Uterus (tissue), 4 donors: ENCODE data around the gene PYCARD. TPM values are rescaled to one million over a fixed set of nuclear protein-coding genes. Genes with fewer than 3 reads are reported as not detected.

ENCODE experiments used
- DNase-seq, 2 donors: peaks; one replicate each; pipeline ENCODE4 v3.0.0-alpha.2; 2019 to 2020
- H3K27ac ChIP-seq, 2 donors: fragments of 200-600 bp; sonication (generic); 1 replicate in 1 of 2; 2 replicates in 1 of 2; pipeline ENCODE4 v1.5.1; 2016 to 2018
- H3K27me3 ChIP-seq, 2 donors: fragments of 200-600 bp; sonication (generic); one replicate each; pipeline ENCODE4 v1.5.1; 2018 to 2019; ENCODE audit warnings: control low read depth in 1 of 2
- H3K36me3 ChIP-seq, 2 donors: fragments of 200-600 bp; sonication (generic); one replicate each; pipeline ENCODE4 v1.5.1; 2019; ENCODE audit warnings: control low read depth in 1 of 2
- H3K4me1 ChIP-seq, 2 donors: fragments of 200-600 bp; sonication (generic); one replicate each; pipeline ENCODE4 v1.5.1; 2018 to 2019; ENCODE audit warnings: control low read depth in 1 of 2
- H3K4me3 ChIP-seq, 2 donors: fragments of 200-600 bp; sonication (generic); 1 replicate in 1 of 2; 2 replicates in 1 of 2; pipeline ENCODE4 v1.5.1; 2018 to 2019; ENCODE audit warnings: mild to moderate bottlenecking in 1 of 2
- H3K9me3 ChIP-seq, 2 donors: fragments of 200-600 bp; sonication (generic); one replicate each; pipeline ENCODE4 v1.5.1; 2019; ENCODE audit warnings: control low read depth in 1 of 2
- CTCF ChIP-seq, 4 experiments: fragments of 200-600 bp in 2 of 4; fragments of 450-650 bp in 2 of 4; sonication (generic) in 2 of 4; IDR thresholded peaks; one replicate each; pipeline ENCODE4 v1.5.1; 2016 to 2019; ENCODE audit warnings: antibody characterized with exemption in 4 of 4, mild to moderate bottlenecking in 2 of 4, moderate library complexity in 1 of 4
- POLR2A ChIP-seq, 2 donors: fragments of 450-650 bp; IDR thresholded peaks; one replicate each; pipeline ENCODE4 v1.6.1; 2016; ENCODE audit warnings: antibody characterized with exemption in 2 of 2, mild to moderate bottlenecking in 1 of 2, moderate library complexity in 1 of 2
- intact Hi-C: fragments of 100-400 bp; cut with DNase I; formaldehyde crosslinking; loops from one replicate; pipeline ENCODE4 v1.15.1; 2023; ENCODE audit warnings: low total_unique reads
- total RNA-seq, 4 donors: library from RNA; depleted of rRNA in 3 of 4; stranded (reverse); fragments of >200 nt in 3 of 4; gene quantifications; one replicate each; pipeline versions ENCODE4 v1.1.0 to v1.2.4, GENCODE V29; 2014 to 2023
- donor health status: DM: yes; HTN: yes; CAD: no.

The PYCARD gene
- total RNA-seq, 4 donors from 2014 or later, result 12.7 to 87.1 (median 18.0) TPM

- Histone ChIP-seq H3K27ac (no peak overlapping the region), H3K36me3 (no peaks in the 10 kb centered on the region), H3K4me1 (peaks cover 0 to 9% of the 10 kb centered on the region in 2 donors), H3K27me3 (peaks cover 0 to 12% of the 10 kb centered on the region in 2 donors), H3K4me3 (no peak overlapping the region), H3K9me3 (no peaks in the 10 kb centered on the region)
- DNase-seq, result no peak
- intact Hi-C loops, result no loop called here
- no peak for TF ChIP-seq POLR2A (IDR thresholded peaks at IDR 0.05)
These were observed 16.7 kb upstream of the PYCARD start for GRCh38 chr16:31219154-31219741.

- Histone ChIP-seq H3K9me3 (no peaks in the 10 kb centered on the region), H3K27ac (no peak overlapping the region), H3K27me3 (peaks cover 0 to 12% of the 10 kb centered on the region in 2 donors), H3K4me1 (peaks cover 0 to 9% of the 10 kb centered on the region in 2 donors), H3K4me3 (no peak overlapping the region), H3K36me3 (no peaks in the 10 kb centered on the region)
- intact Hi-C loops, result no loop called here
- no peak for TF ChIP-seq POLR2A (IDR thresholded peaks at IDR 0.05)
- TF ChIP-seq CTCF (IDR thresholded peaks at IDR 0.05), result no peak
- DNase-seq, result no peak
These were observed 14.6 kb upstream of the PYCARD start for GRCh38 chr16:31217136-31217530.

DNA sequence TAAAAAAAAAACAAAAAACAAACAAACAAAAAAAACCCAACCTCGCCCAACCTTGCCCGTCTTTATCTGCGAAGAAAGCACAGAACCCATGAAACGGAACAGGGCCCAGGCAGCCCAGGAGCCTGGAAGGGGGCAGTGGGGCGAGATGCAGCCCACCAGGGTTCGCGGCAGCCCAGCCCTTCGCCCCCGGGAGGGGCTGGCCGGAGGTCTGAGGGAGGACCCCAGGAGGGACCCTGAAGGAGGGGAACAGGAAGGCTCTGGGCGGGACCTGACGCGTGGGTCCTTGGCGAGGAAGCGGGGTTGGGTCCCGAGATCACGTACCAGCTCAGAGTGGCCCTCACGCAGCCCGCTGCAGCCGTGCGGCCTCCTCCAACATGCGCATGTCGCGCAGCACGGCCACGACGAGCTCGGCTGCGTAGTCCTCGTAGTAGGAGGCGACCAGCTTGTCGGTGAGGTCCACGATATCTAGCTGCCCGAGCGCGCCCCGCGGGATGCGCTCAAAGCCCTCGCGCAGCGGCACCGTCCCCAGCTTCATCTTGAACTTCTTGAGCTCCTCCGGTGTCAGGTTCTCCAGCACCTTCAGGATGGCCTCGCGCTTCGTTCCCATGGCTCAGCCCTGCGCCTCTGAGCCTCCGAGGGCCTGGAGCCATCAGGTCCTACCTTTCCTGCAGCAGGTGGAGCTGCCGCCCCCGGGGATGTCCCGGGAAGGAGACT lies 14.0 kb upstream of the PYCARD start, which contains the start of gene PYDC1:
TSS of gene PYDC1 (minus strand) at position 714 of the 714 bp plus-strand sequence. CDS start at position 607, 107 bp downstream.
- no peak for TF ChIP-seq CTCF (IDR thresholded peaks at IDR 0.05)
- no peak for TF ChIP-seq POLR2A (IDR thresholded peaks at IDR 0.05)
- no peaks in the 10 kb centered on the region for H3K36me3 ChIP-seq
- intact Hi-C loops, result no loop called here
- peaks cover 0 to 12% of the 10 kb centered on the region in 2 donors for H3K27me3 ChIP-seq
- H3K9me3 ChIP-seq, result no peaks in the 10 kb centered on the region
- H3K4me1 ChIP-seq, result peaks cover 0 to 9% of the 10 kb centered on the region in 2 donors
- no peak for DNase-seq
- no peak within 1 kb of the TSS for H3K4me3 ChIP-seq
- H3K27ac ChIP-seq, result no peak within 1 kb of the TSS

DNA sequence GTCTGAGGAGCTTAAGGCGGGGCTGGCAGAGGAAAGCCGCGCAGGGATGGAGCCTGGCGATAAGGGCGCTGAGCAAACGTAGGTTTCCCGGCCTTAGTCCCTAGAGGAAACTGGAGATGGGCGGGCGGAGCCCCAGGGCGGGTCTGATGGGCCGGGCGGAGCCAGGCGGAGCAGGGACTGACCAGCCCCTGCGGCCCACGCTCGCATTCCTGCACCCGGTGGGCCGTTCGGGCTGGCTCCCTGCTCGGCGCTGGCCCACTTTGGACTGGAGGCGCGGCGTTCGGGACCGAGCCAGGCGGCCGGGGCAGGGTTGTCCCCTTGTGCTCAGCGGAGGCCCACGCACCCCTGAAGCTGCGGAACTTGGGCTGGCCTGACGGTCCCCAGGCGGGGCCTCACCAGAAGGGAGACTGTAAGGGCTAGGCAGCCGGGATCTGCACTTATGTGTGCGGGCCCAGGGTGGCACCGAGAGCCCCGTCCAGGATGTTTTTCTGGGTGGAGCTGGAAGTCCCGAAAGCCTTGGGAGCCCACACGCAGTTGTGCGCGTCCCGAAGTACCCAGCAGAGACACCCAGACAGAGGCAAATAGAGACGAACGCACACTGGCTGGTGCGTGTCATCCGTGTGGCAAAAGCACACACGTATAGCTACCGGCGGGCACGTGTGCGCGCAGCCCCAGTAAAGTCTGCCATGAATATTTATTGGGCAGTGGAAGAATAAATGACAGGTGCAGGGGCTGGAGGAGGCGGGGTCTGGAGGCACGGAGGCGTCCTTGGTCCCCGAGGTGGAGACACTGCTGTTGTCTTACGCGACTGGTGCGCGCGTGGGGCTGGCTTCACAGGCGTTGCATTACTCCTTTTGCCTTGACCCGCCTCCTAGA lies 13.0 kb upstream of the PYCARD start:
- Histone ChIP-seq H3K4me3 (peak overlapping the region; percentile 23 to 39), H3K36me3 (no peaks in the 10 kb centered on the region), H3K27me3 (peaks cover 0 to 12% of the 10 kb centered on the region in 2 donors), H3K27ac (no peak overlapping the region), H3K9me3 (no peaks in the 10 kb centered on the region), H3K4me1 (peaks cover 0 to 9% of the 10 kb centered on the region in 2 donors)
- peak; percentile 36 to 51 for DNase-seq
- TF ChIP-seq POLR2A (IDR thresholded peaks at IDR 0.05), result no peak
- TF ChIP-seq CTCF (IDR thresholded peaks at IDR 0.05), result no peak
- intact Hi-C loops, result no loop called here

DNA sequence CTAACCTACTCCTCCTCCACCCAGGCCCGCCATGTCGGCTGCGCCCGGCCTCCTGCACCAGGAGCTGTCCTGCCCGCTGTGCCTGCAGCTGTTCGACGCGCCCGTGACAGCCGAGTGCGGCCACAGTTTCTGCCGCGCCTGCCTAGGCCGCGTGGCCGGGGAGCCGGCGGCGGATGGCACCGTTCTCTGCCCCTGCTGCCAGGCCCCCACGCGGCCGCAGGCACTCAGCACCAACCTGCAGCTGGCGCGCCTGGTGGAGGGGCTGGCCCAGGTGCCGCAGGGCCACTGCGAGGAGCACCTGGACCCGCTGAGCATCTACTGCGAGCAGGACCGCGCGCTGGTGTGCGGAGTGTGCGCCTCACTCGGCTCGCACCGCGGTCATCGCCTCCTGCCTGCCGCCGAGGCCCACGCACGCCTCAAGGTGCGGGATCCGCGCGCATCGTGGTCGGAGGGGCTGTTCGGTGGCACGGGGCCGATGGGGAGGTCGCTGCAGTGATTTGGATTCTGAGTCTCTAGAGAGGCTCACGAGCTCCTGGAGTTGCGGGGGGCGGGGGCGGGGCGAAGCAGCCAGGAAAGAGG lies 12.2 kb upstream of the PYCARD start:
- Histone ChIP-seq H3K36me3 (no peaks in the 10 kb centered on the region), H3K4me1 (peaks cover 0 to 9% of the 10 kb centered on the region in 2 donors), H3K4me3 (peak overlapping the region; percentile 23 to 39), H3K27me3 (peaks cover 0 to 12% of the 10 kb centered on the region in 2 donors), H3K27ac (no peak overlapping the region), H3K9me3 (no peaks in the 10 kb centered on the region)
- intact Hi-C loops, result no loop called here
- DNase-seq, result no peak
- no peak for TF ChIP-seq POLR2A (IDR thresholded peaks at IDR 0.05)
- TF ChIP-seq CTCF (IDR thresholded peaks at IDR 0.05), result no peak
